B cell (primary cell): ENCODE data around the gene MGST1. TPM values are rescaled to one million over a fixed set of nuclear protein-coding genes. Genes with fewer than 3 reads are reported as not detected.

Source experiments
- ATAC-seq: fragments of 200-7000 bp; cut with Tn5 transposase; one replicate; pipeline ENCODE4 v1.10.0; 2021; ENCODE audit warnings: low read depth, mild to moderate bottlenecking, moderate number of reproducible peaks, moderate library complexity
- CTCF ChIA-PET: fragments of 350-600 bp; sonication (Branson Sonifier 250); formaldehyde crosslinking; loops from one replicate; lab custom pipeline; 2021; ENCODE audit warnings: antibody characterized with exemption, inconsistent platforms; lab: Charles Lee
- POLR2A ChIA-PET: fragments of 350-600 bp; sonication (Branson Sonifier 250); formaldehyde crosslinking; loops from one replicate; lab custom pipeline; 2021; ENCODE audit warnings: antibody characterized with exemption; lab: Charles Lee
- DNase-seq: peaks from one replicate; pipeline ENCODE4 v3.0.0; 2013
- H2AFZ ChIP-seq: 2 replicates; pipeline ENCODE4 v1.6.1; 2012; ENCODE audit warnings: mild to moderate bottlenecking, low read depth, low read length; ENCODE audit not compliant: insufficient read depth, poor library complexity, severe bottlenecking
- H3K27ac ChIP-seq, 2 donors: 1 replicate in 1 of 2; 2 replicates in 1 of 2; pipeline ENCODE4 v1.5.1; 2012 to 2013; ENCODE audit warnings: low read length in 2 of 2, mild to moderate bottlenecking in 2 of 2, moderate library complexity in 1 of 2
- H3K27me3 ChIP-seq, 4 experiments: fragments of 200-600 bp in 1 of 4; sonication (generic) in 1 of 4; replicated peaks in 1 of 4; 1 replicate in 2 of 4; 2 replicates in 2 of 4; pipeline versions ENCODE4 v1.6.1 to v1.7.0; 2013 to 2016; ENCODE audit warnings: low read length in 3 of 4, mild to moderate bottlenecking in 2 of 4, mixed read lengths in 1 of 4, moderate library complexity in 1 of 4; ENCODE audit not compliant: insufficient read depth in 4 of 4, control insufficient read depth in 3 of 4; ENCODE audit errors: control extremely low read depth in 1 of 4
- H3K36me3 ChIP-seq, 2 experiments: replicated peaks in 1 of 2; 1 replicate in 1 of 2; 2 replicates in 1 of 2; pipeline versions ENCODE4 v1.6.1 to v1.7.1; 2013; ENCODE audit warnings: low read length in 1 of 2; ENCODE audit not compliant: insufficient read depth in 2 of 2, control insufficient read depth in 1 of 2; ENCODE audit errors: control extremely low read depth in 1 of 2, extremely low read depth in 1 of 2
- H3K4me1 ChIP-seq, 2 donors: fragments of 200-600 bp in 1 of 2; sonication (generic) in 1 of 2; 1 replicate in 1 of 2; 2 replicates in 1 of 2; pipeline versions ENCODE4 v1.5.1 to v1.6.1; 2013 to 2017; ENCODE audit warnings: low read length in 2 of 2; ENCODE audit not compliant: control insufficient read depth in 2 of 2, insufficient read depth in 2 of 2
- H3K4me2 ChIP-seq: replicated peaks from 2 replicates; pipeline ENCODE3; 2012; ENCODE audit warnings: mild to moderate bottlenecking, low read depth, low read length; ENCODE audit not compliant: poor library complexity, severe bottlenecking
- H3K4me3 ChIP-seq, 5 experiments: fragments of 200-600 bp in 1 of 5; sonication (generic) in 1 of 5; 1 replicate in 3 of 5; 2 replicates in 2 of 5; pipeline versions ENCODE4 v1.5.1 to v1.7.0; 2011 to 2016; ENCODE audit warnings: low read length in 4 of 5, mild to moderate bottlenecking in 4 of 5, low read depth in 2 of 5, control low read depth in 1 of 5, moderate library complexity in 1 of 5; ENCODE audit not compliant: insufficient read depth in 1 of 5; ENCODE audit errors: control extremely low read depth in 1 of 5, extremely low read depth in 1 of 5
- H3K79me2 ChIP-seq: fragments of 200-600 bp; sonication (generic); one replicate; pipeline ENCODE4 v1.6.0; 2016; ENCODE audit warnings: low read length; ENCODE audit not compliant: control insufficient read depth, insufficient read depth
- H3K9ac ChIP-seq: fragments of 200-600 bp; sonication (generic); 2 replicates; pipeline ENCODE4 v1.6.1; 2017; ENCODE audit warnings: mild to moderate bottlenecking, low read length, moderate library complexity
- H3K9me3 ChIP-seq, 3 donors: one replicate each; pipeline versions ENCODE4 v1.6.1 to v1.7.1; 2013; ENCODE audit warnings: low read length in 2 of 3; ENCODE audit not compliant: control insufficient read depth in 2 of 3, insufficient read depth in 1 of 3; ENCODE audit errors: control extremely low read depth in 1 of 3
- H4K20me1 ChIP-seq: 2 replicates; pipeline ENCODE4 v1.6.0; 2012; ENCODE audit warnings: mild to moderate bottlenecking, low read length; ENCODE audit not compliant: insufficient read depth, control insufficient read depth, poor library complexity, severe bottlenecking
- H3K27ac Mint-ChIP-seq: one replicate; pipeline ENCODE4 v1.8.0; 2021; ENCODE audit warnings: mixed read lengths
- H3K27me3 Mint-ChIP-seq: one replicate; pipeline ENCODE4 v1.8.0; 2021; ENCODE audit warnings: mixed read lengths
- H3K4me1 Mint-ChIP-seq: one replicate; pipeline ENCODE4 v1.8.0; 2021; ENCODE audit warnings: mixed read lengths
- H3K4me3 Mint-ChIP-seq: one replicate; pipeline ENCODE4 v1.8.0; 2021; ENCODE audit warnings: mixed read lengths
- H3K9me3 Mint-ChIP-seq: one replicate; pipeline ENCODE4 v1.8.0; 2022; ENCODE audit warnings: mixed read lengths; ENCODE audit not compliant: insufficient read depth
- EZH2 ChIP-seq: IDR thresholded peaks from 2 replicates; pipeline ENCODE4 v1.6.1; 2012; ENCODE audit warnings: borderline replicate concordance, low read depth, mild to moderate bottlenecking, moderate library complexity, low read length; ENCODE audit not compliant: insufficient read depth, poor library complexity, severe bottlenecking
- WGBS: methylation state at CpG from one replicate; pipeline ENCODE4 v1.1.5; 2013; ENCODE audit warnings: missing lambda C conversion rate; ENCODE audit not compliant: insufficient coverage; 5-methylcytosine and 5-hydroxymethylcytosine counted together
- intact Hi-C: fragments of 100-400 bp; cut with micrococcal nuclease; formaldehyde crosslinking; loops from one replicate; pipeline ENCODE4 v1.10.0; 2022
- polyA plus RNA-seq: library from polyadenylated mRNA; depleted of rRNA; stranded (reverse); fragments of >200 nt; gene quantifications from 2 replicates; pipeline ENCODE4 v1.2.3, GENCODE V29; 2012
- total RNA-seq, 2 donors: library from RNA; stranded (reverse); fragments of 120-200 nt in 1 of 2; gene quantifications; 1 replicate in 1 of 2; 2 replicates in 1 of 2; pipeline versions ENCODE4 v1.2.3 to v1.2.4, GENCODE V29; 2013 to 2022
- TF ChIP-seq, protein P1 (sequence below): fragments of 200-600 bp; IDR thresholded peaks from one replicate; pipeline ENCODE4 v1.8.0; 2022; ENCODE audit warnings: antibody characterized with exemption, mild to moderate bottlenecking

The MGST1 gene
- total and polyA plus RNA-seq, 2 donors (not counting 1 experiment from before 2014, with no cell fraction given), result 0.25 TPM; not detected in 1

DNA sequence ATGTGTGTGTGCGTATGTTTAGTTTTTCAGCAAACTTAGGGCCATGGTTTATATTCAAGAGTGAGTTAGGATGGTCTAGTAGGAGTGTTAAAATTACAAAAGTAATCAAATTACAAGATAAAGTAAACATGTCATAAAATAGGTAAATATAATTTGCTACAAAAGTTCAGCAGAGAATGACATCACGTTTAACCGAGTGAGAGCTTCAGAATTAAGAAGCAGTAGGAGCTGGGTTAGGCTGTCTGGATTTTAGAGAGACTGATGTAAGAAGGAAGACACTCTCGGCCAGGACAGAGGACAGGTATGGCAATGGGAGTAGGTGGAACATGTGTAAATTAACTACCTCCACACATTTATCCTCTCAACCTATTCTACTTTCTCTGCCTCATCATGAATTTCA, 11.6 kb upstream of the MGST1 start:
- CTCF ChIA-PET, result no interaction called here
- H3K27me3 Mint-ChIP-seq, result no peaks in the 10 kb centered on the region
- H3K27ac Mint-ChIP-seq, result no peak overlapping the region
- H3K4me3 Mint-ChIP-seq, result no peak overlapping the region
- no peaks in the 10 kb centered on the region for H3K4me1 Mint-ChIP-seq
- POLR2A ChIA-PET, result no interaction called here
- no peak overlapping the region for H3K4me2 ChIP-seq
- DNase-seq (no peak), ATAC-seq (no peak)
- TF ChIP-seq EZH2, result no peak
- TF ChIP-seq, protein P1, sequence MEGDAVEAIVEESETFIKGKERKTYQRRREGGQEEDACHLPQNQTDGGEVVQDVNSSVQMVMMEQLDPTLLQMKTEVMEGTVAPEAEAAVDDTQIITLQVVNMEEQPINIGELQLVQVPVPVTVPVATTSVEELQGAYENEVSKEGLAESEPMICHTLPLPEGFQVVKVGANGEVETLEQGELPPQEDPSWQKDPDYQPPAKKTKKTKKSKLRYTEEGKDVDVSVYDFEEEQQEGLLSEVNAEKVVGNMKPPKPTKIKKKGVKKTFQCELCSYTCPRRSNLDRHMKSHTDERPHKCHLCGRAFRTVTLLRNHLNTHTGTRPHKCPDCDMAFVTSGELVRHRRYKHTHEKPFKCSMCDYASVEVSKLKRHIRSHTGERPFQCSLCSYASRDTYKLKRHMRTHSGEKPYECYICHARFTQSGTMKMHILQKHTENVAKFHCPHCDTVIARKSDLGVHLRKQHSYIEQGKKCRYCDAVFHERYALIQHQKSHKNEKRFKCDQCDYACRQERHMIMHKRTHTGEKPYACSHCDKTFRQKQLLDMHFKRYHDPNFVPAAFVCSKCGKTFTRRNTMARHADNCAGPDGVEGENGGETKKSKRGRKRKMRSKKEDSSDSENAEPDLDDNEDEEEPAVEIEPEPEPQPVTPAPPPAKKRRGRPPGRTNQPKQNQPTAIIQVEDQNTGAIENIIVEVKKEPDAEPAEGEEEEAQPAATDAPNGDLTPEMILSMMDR, result no peak
- no peak overlapping the region for H2AFZ ChIP-seq
- H3K9me3 ChIP-seq, result peaks cover 0 to 4% (median 0%) of the 10 kb centered on the region in 3 donors
- H3K4me3 ChIP-seq, result no peak overlapping the region
- WGBS, result no CpG with 5 or more reads among the region's 4 CpGs
- no peaks in the 10 kb centered on the region for H3K79me2 ChIP-seq
- H3K27me3 ChIP-seq, result no peaks in the 10 kb centered on the region
- no peaks in the 10 kb centered on the region for H3K36me3 ChIP-seq
- intact Hi-C loops, result no loop called here
- H3K27ac ChIP-seq, result no peak overlapping the region
- no peak overlapping the region for H3K9ac ChIP-seq
- no peaks in the 10 kb centered on the region for H4K20me1 ChIP-seq
- no peaks in the 10 kb centered on the region for H3K9me3 Mint-ChIP-seq
- H3K4me1 ChIP-seq, result no peaks in the 10 kb centered on the region

DNA sequence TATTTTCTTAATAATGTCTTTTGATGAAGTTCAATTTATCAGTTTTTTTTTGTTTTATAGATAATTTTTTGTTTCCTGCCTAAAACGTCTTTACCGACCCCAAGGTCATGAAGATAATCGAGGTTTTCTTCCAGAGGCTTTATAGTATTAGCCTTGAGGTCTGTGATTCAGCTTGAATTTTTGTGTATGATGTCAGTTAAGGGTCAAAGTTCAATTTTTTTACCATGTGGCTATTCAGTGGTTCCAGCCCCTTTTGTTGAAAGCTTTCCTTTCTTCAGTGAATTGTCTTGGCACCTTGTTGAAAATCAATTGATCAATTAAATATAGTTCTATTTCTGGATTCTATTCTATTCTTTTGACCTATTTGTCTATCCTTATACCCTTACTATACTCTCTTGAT, 3.2 kb upstream of the MGST1 start:
- no peaks in the 10 kb centered on the region for H3K9me3 Mint-ChIP-seq
- POLR2A ChIA-PET, result no interaction called here
- no peak overlapping the region for H2AFZ ChIP-seq
- intact Hi-C loops, result no loop called here
- peaks cover 0 to 3% (median 0%) of the 10 kb centered on the region in 3 donors for H3K9me3 ChIP-seq
- no peaks in the 10 kb centered on the region for H4K20me1 ChIP-seq
- peaks cover 20% of the 10 kb centered on the region for H3K27me3 Mint-ChIP-seq
- no peaks in the 10 kb centered on the region for H3K36me3 ChIP-seq
- H3K27ac Mint-ChIP-seq, result no peak overlapping the region
- 100% methylated on average over 2 of the region's 3 CpGs for WGBS
- H3K4me3 Mint-ChIP-seq, result no peak overlapping the region
- H3K4me2 ChIP-seq, result no peak overlapping the region
- H3K4me3 ChIP-seq, result no peak overlapping the region
- no peak overlapping the region for H3K27ac ChIP-seq
- DNase-seq (no peak), ATAC-seq (no peak)
- H3K9ac ChIP-seq, result no peak overlapping the region
- CTCF ChIA-PET, result no interaction called here
- no peaks in the 10 kb centered on the region for H3K79me2 ChIP-seq
- peaks cover 2% of the 10 kb centered on the region for H3K4me1 Mint-ChIP-seq
- H3K4me1 ChIP-seq, result no peaks in the 10 kb centered on the region
- TF ChIP-seq EZH2, result no peak
- TF ChIP-seq, protein P1, result no peak
- peaks cover 0 to 7% (median 0%) of the 10 kb centered on the region in 4 experiments for H3K27me3 ChIP-seq
